CD14-positive monocyte (primary cell): ENCODE results near the gene MLLT3. TPM values are rescaled to one million over a fixed set of nuclear protein-coding genes. Genes with fewer than 3 reads are reported as not detected.

Experiments used
- DNase-seq, 3 donors: peaks; one replicate each; pipeline ENCODE4 v3.0.0-alpha.2; 2011 to 2022
- H2AFZ ChIP-seq: 2 replicates; pipeline ENCODE4 v1.6.0; 2012; ENCODE audit warnings: mild to moderate bottlenecking, low read depth, low read length, inconsistent platforms; ENCODE audit not compliant: insufficient read depth, poor library complexity, severe bottlenecking
- H3K27ac ChIP-seq, 2 donors: 1 replicate in 1 of 2; 2 replicates in 1 of 2; pipeline ENCODE4 v1.5.1; 2012 to 2013; ENCODE audit warnings: low read length in 2 of 2, control low read depth in 1 of 2, inconsistent platforms in 1 of 2, low read depth in 1 of 2, mild to moderate bottlenecking in 1 of 2
- H3K27me3 ChIP-seq, 2 donors: one replicate each; pipeline versions ENCODE4 v1.6.0 to v1.6.1; 2011 to 2013; ENCODE audit warnings: low read length in 2 of 2; ENCODE audit not compliant: control insufficient read depth in 2 of 2, insufficient read depth in 2 of 2
- H3K36me3 ChIP-seq, 2 donors: replicated peaks in 1 of 2; 1 replicate in 1 of 2; 2 replicates in 1 of 2; pipeline versions ENCODE4 v1.5.1 to v1.6.1; 2012 to 2013; ENCODE audit warnings: low read length in 2 of 2, control low read depth in 1 of 2, inconsistent platforms in 1 of 2, mild to moderate bottlenecking in 1 of 2; ENCODE audit not compliant: insufficient read depth in 2 of 2, control insufficient read depth in 1 of 2
- H3K4me1 ChIP-seq, 2 donors: 1 replicate in 1 of 2; 2 replicates in 1 of 2; pipeline versions ENCODE4 v1.5.1 to v1.6.1; 2012 to 2013; ENCODE audit warnings: low read length in 2 of 2, control low read depth in 1 of 2, inconsistent platforms in 1 of 2, mild to moderate bottlenecking in 1 of 2, moderate library complexity in 1 of 2; ENCODE audit not compliant: insufficient read depth in 2 of 2, control insufficient read depth in 1 of 2
- H3K4me2 ChIP-seq: replicated peaks from 2 replicates; pipeline ENCODE3; 2012; ENCODE audit warnings: low read length, moderate library complexity, mild to moderate bottlenecking; ENCODE audit not compliant: poor library complexity, severe bottlenecking; ENCODE audit errors: extremely low read depth
- H3K4me3 ChIP-seq, 3 experiments: fragments of 200-600 bp in 1 of 3; sonication (generic) in 1 of 3; replicated peaks in 1 of 3; 1 replicate in 2 of 3; 2 replicates in 1 of 3; pipeline ENCODE4 v1.5.1; 2011 to 2013; ENCODE audit warnings: low read length in 3 of 3, mild to moderate bottlenecking in 3 of 3, control low read depth in 2 of 3, low read depth in 2 of 3, inconsistent platforms in 1 of 3, moderate library complexity in 1 of 3
- H3K79me2 ChIP-seq: 2 replicates; pipeline ENCODE4 v1.6.0; 2012; ENCODE audit warnings: mild to moderate bottlenecking, control low read depth, inconsistent platforms, low read length, moderate library complexity; ENCODE audit not compliant: insufficient read depth
- H3K9ac ChIP-seq: 2 replicates; pipeline ENCODE4 v1.6.0; 2017; ENCODE audit warnings: low read length, mild to moderate bottlenecking; ENCODE audit not compliant: insufficient read depth, poor library complexity, severe bottlenecking
- H3K9me3 ChIP-seq, 2 donors: replicated peaks in 1 of 2; 1 replicate in 1 of 2; 2 replicates in 1 of 2; pipeline versions ENCODE4 v1.5.1 to v1.6.1; 2012 to 2013; ENCODE audit warnings: low read length in 2 of 2, control low read depth in 1 of 2; ENCODE audit not compliant: control insufficient read depth in 1 of 2, insufficient read depth in 1 of 2
- H4K20me1 ChIP-seq: 2 replicates; pipeline ENCODE4 v1.6.0; 2012; ENCODE audit warnings: mild to moderate bottlenecking, low read length, control low read depth, moderate library complexity; ENCODE audit not compliant: insufficient read depth
- H3K27ac Mint-ChIP-seq, 7 donors: one replicate each; pipeline ENCODE4 v1.8.0; 2020; ENCODE audit warnings: mild to moderate bottlenecking in 7 of 7, mixed read lengths in 7 of 7, moderate library complexity in 6 of 7, inconsistent platforms in 2 of 7
- H3K27me3 Mint-ChIP-seq, 3 donors: one replicate each; pipeline ENCODE4 v1.8.0; 2021 to 2022; ENCODE audit warnings: low read depth in 3 of 3, mild to moderate bottlenecking in 3 of 3, mixed read lengths in 3 of 3, moderate library complexity in 3 of 3, inconsistent platforms in 1 of 3
- H3K36me3 Mint-ChIP-seq, 2 donors: one replicate each; pipeline ENCODE4 v1.8.0; 2020; ENCODE audit warnings: mixed read lengths in 2 of 2, inconsistent platforms in 1 of 2, mild to moderate bottlenecking in 1 of 2
- H3K4me1 Mint-ChIP-seq: one replicate; pipeline ENCODE4 v1.8.0; 2020; ENCODE audit warnings: mild to moderate bottlenecking, mixed read lengths
- H3K4me3 Mint-ChIP-seq, 2 donors: one replicate each; pipeline ENCODE4 v1.8.0; 2020; ENCODE audit warnings: mild to moderate bottlenecking in 2 of 2, mixed read lengths in 2 of 2, moderate library complexity in 1 of 2
- H3K9me3 Mint-ChIP-seq, 7 donors: one replicate each; pipeline ENCODE4 v1.8.0; 2020 to 2022; ENCODE audit warnings: mixed read lengths in 7 of 7, mild to moderate bottlenecking in 6 of 7, moderate library complexity in 6 of 7, inconsistent platforms in 2 of 7
- WGBS: methylation state at CpG from one replicate; pipeline ENCODE4 v1.1.5; 2013; ENCODE audit warnings: missing lambda C conversion rate; ENCODE audit not compliant: insufficient coverage; 5-methylcytosine and 5-hydroxymethylcytosine counted together
- intact Hi-C, 2 donors: fragments of 100-400 bp; cut with micrococcal nuclease; formaldehyde crosslinking; loops; one replicate each; pipeline versions ENCODE4 v1.15.0 to v1.15.1; 2023
- polyA plus RNA-seq, 3 donors: library from polyadenylated mRNA; depleted of rRNA in 1 of 3; unstranded in 2 of 3; stranded (reverse) in 1 of 3; fragments of 300-500 nt in 2 of 3; fragments of >200 nt in 1 of 3; fragmentation: Illumina TruSeq in 2 of 3; gene quantifications; 1 replicate in 2 of 3; 2 replicates in 1 of 3; pipeline ENCODE4 v1.2.3, GENCODE V29; 2012 to 2021
- TF ChIP-seq, protein P1 (sequence below): fragments of 200-600 bp; IDR thresholded peaks from one replicate; pipeline ENCODE4 v1.8.0; 2022; ENCODE audit warnings: antibody characterized with exemption, mild to moderate bottlenecking

Gene MLLT3
- polyA plus RNA-seq, 3 donors = 0.81 to 2.3 (median 1.5) TPM

DNA sequence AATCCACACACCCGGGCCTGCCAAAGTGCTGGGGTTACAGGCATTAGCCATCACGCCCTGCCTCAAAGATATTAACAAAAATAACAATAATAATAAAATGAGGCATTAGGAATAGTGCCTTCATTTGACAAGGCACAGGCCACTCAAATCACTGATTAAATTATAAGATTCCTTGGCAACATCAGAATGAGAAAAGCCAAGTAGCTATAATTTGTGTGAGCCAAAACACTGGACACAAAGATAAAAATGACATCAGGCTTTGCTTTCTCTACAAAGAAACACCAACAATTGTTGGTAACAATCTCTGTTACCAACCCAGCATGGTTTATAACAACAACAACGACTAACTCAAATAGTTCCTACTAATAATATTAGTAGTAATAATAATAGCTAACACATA lies 73.2 kb downstream of the MLLT3 start:
- no CpG with 5 or more reads among the region's 3 CpGs for WGBS
- H2AFZ ChIP-seq = no peak overlapping the region
- no peak overlapping the region for H3K4me2 ChIP-seq
- Mint-ChIP-seq H3K27me3 (no peaks in the 10 kb centered on the region), H3K36me3 (no peaks in the 10 kb centered on the region), H3K27ac (no peak overlapping the region), H3K9me3 (peaks cover 0 to 3% (median 0%) of the 10 kb centered on the region in 7 donors), H3K4me1 (no peaks in the 10 kb centered on the region), H3K4me3 (no peak overlapping the region)
- no peak overlapping the region for H3K4me3 ChIP-seq
- DNase-seq = no peak
- intact Hi-C loops = no loop called here
- H3K79me2 ChIP-seq = no peaks in the 10 kb centered on the region
- no peak overlapping the region for H3K27ac ChIP-seq
- H4K20me1 ChIP-seq = no peaks in the 10 kb centered on the region
- H3K9ac ChIP-seq = no peak overlapping the region
- TF ChIP-seq, protein P1, sequence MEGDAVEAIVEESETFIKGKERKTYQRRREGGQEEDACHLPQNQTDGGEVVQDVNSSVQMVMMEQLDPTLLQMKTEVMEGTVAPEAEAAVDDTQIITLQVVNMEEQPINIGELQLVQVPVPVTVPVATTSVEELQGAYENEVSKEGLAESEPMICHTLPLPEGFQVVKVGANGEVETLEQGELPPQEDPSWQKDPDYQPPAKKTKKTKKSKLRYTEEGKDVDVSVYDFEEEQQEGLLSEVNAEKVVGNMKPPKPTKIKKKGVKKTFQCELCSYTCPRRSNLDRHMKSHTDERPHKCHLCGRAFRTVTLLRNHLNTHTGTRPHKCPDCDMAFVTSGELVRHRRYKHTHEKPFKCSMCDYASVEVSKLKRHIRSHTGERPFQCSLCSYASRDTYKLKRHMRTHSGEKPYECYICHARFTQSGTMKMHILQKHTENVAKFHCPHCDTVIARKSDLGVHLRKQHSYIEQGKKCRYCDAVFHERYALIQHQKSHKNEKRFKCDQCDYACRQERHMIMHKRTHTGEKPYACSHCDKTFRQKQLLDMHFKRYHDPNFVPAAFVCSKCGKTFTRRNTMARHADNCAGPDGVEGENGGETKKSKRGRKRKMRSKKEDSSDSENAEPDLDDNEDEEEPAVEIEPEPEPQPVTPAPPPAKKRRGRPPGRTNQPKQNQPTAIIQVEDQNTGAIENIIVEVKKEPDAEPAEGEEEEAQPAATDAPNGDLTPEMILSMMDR = no peak
- H3K9me3 ChIP-seq = no peaks in the 10 kb centered on the region
- H3K4me1 ChIP-seq = no peaks in the 10 kb centered on the region
- H3K27me3 ChIP-seq = no peaks in the 10 kb centered on the region
- H3K36me3 ChIP-seq = no peaks in the 10 kb centered on the region

DNA sequence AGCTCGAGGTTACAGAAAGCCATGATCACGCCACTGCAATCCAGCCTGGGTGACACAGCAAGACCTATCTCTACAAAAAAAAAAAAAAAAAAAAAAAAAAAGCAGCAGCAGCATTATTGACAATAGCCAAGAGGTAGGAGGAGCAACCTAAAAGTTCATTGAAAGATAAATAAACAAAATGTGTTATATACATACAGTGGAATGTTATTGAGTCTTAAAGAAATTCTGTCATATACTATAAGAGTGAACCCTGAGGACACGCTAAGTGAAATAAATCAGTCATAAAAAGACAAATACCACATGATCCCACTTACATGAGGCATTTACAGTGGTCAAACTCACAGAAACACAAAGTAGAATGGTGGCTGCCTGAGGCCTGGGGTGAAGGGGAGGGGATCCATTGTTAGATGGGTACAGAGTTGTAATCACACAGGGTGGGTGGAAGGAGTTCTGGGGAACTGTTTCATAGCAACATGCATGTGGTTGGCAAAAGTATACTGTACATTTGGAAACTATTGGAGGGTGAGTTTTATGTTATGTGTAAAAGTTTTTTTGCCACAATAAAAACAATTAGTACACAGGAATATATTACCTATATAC lies 77.2 kb downstream of the MLLT3 start:
- WGBS = no CpG with 5 or more reads among the region's 3 CpGs
- Histone ChIP-seq H3K27me3 (no peaks in the 10 kb centered on the region), H3K4me2 (no peak overlapping the region), H3K27ac (no peak overlapping the region), H2AFZ (no peak overlapping the region), H4K20me1 (no peaks in the 10 kb centered on the region), H3K9ac (no peak overlapping the region), H3K79me2 (no peaks in the 10 kb centered on the region), H3K4me1 (no peaks in the 10 kb centered on the region), H3K9me3 (peaks cover 6 to 12% of the 10 kb centered on the region in 2 donors), H3K36me3 (no peaks in the 10 kb centered on the region), H3K4me3 (no peak overlapping the region)
- Mint-ChIP-seq H3K9me3 (peaks cover 15 to 18% (median 17%) of the 10 kb centered on the region in 7 donors), H3K4me1 (no peaks in the 10 kb centered on the region), H3K27ac (no peak overlapping the region), H3K27me3 (no peaks in the 10 kb centered on the region), H3K4me3 (no peak overlapping the region), H3K36me3 (peaks cover 0 to 4% of the 10 kb centered on the region in 2 donors)
- TF ChIP-seq, protein P1 = no peak
- intact Hi-C loops = no loop called here
- DNase-seq = no peak
